ENCODE data around the gene PSMA1. TPM values are rescaled to one million over a fixed set of nuclear protein-coding genes. Genes with fewer than 3 reads are reported as not detected.

The PSMA1 gene
- total RNA-seq, 4 donors from 2014 or later: 100 to 148 (median 127) TPM

DNA sequence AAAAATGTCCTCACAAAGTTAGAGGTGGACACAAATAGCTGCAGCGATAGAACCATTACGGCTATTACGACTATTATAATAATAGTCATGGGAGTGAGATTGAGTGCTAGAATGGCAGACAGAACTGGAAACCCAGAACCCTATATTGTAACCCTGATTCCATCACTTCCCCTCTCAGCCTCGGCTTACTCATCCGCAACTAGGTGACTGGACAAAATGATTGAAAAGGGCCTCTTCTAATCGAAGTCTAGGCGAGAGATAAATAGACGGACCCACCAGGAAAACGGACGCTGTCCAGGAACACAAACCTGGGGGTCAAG is 629 bp downstream of the PSMA1 start:
- intact Hi-C loops (cut with DNase I): no loop called here
- Histone ChIP-seq H3K9me3 (no peaks in the 10 kb centered on the region), H3K27ac (peak overlapping the region; percentile 76 to 86 (median 83)), H3K27me3 (no peaks in the 10 kb centered on the region), H3K36me3 (peaks cover 13 to 27% of the 10 kb centered on the region in 2 donors), H3K4me3 (replicated peaks in 1 of 3) (peak overlapping the region; percentile 60 to 99 (median 97)), H3K4me1 (peaks cover 8 to 13% of the 10 kb centered on the region in 2 donors)
- WGBS, 2 donors: 1 to 2% methylated on average over 10 of the region's 10 CpGs
- no peak for TF ChIP-seq POLR2A (IDR thresholded peaks at IDR 0.05)
- TF ChIP-seq, protein P1, sequence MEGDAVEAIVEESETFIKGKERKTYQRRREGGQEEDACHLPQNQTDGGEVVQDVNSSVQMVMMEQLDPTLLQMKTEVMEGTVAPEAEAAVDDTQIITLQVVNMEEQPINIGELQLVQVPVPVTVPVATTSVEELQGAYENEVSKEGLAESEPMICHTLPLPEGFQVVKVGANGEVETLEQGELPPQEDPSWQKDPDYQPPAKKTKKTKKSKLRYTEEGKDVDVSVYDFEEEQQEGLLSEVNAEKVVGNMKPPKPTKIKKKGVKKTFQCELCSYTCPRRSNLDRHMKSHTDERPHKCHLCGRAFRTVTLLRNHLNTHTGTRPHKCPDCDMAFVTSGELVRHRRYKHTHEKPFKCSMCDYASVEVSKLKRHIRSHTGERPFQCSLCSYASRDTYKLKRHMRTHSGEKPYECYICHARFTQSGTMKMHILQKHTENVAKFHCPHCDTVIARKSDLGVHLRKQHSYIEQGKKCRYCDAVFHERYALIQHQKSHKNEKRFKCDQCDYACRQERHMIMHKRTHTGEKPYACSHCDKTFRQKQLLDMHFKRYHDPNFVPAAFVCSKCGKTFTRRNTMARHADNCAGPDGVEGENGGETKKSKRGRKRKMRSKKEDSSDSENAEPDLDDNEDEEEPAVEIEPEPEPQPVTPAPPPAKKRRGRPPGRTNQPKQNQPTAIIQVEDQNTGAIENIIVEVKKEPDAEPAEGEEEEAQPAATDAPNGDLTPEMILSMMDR (IDR thresholded peaks at IDR 0.05): no peak
- DNase-seq: no peak

DNA sequence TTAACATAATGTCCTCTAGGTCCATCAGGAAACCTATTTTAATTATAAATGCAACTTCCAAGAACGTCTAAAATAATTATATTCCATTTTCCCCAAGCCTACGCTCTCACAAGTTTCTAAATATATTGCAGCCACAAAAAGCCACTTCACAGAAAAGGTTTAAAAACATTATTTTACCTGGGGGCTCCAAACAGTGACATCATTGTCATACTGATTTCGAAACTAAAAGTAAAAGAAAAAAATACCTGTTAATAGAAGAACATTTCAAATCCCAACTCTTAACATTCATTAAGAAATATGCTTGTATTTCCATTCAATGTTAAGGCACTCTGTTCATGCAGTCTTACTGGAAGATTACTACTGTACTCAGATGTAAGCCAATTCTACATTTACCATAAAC is 1.4 kb downstream of the PSMA1 start:
- intact Hi-C loops (cut with DNase I): no loop called here
- TF ChIP-seq POLR2A (IDR thresholded peaks at IDR 0.05): no peak
- TF ChIP-seq, protein P1 (IDR thresholded peaks at IDR 0.05): no peak
- 79 to 89% methylated on average over 3 of the region's 3 CpGs for WGBS, 2 donors
- Histone ChIP-seq H3K9me3 (no peaks in the 10 kb centered on the region), H3K27me3 (no peaks in the 10 kb centered on the region), H3K4me3 (replicated peaks in 1 of 3) (peak overlapping the region in 2 of 3 donors; percentile 60 to 99), H3K36me3 (peaks cover 19 to 34% of the 10 kb centered on the region in 2 donors), H3K27ac (no peak overlapping the region), H3K4me1 (peaks cover 8 to 13% of the 10 kb centered on the region in 2 donors)
- no peak for DNase-seq

GRCh38 chr11:14513800-14514199 is 6.4 kb downstream of the PSMA1 start:
- intact Hi-C loops (cut with DNase I): no loop called here
- H3K27ac ChIP-seq: no peak overlapping the region
- H3K27me3 ChIP-seq: no peaks in the 10 kb centered on the region
- peaks cover 3 to 7% of the 10 kb centered on the region in 2 donors for H3K4me1 ChIP-seq
- H3K9me3 ChIP-seq: no peaks in the 10 kb centered on the region
- TF ChIP-seq, protein P1 (IDR thresholded peaks at IDR 0.05): no peak
- no peak for TF ChIP-seq POLR2A (IDR thresholded peaks at IDR 0.05)
- no peak overlapping the region for H3K4me3 ChIP-seq (replicated peaks in 1 of 3)
- 95% methylated on average over 4 of the region's 4 CpGs for WGBS, 2 donors
- no peak for DNase-seq
- H3K36me3 ChIP-seq: peaks cover 66 to 78% of the 10 kb centered on the region in 2 donors

- TF ChIP-seq, protein P1 (IDR thresholded peaks at IDR 0.05): no peak
- TF ChIP-seq POLR2A (IDR thresholded peaks at IDR 0.05): no peak
- H3K9me3 ChIP-seq: no peaks in the 10 kb centered on the region
- WGBS, 2 donors: 87 to 98% methylated on average over 3 of the region's 3 CpGs
- no peak for DNase-seq
- intact Hi-C loops (cut with DNase I): no loop called here
- H3K27ac ChIP-seq: no peak overlapping the region
- peaks cover 51 to 58% of the 10 kb centered on the region in 2 donors for H3K36me3 ChIP-seq
- H3K4me1 ChIP-seq: no peaks in the 10 kb centered on the region
- no peaks in the 10 kb centered on the region for H3K27me3 ChIP-seq
- no peak overlapping the region for H3K4me3 ChIP-seq (replicated peaks in 1 of 3)
Observed at GRCh38 chr11:14506532-14506931, 13.7 kb downstream of the PSMA1 start.

- peaks cover 23 to 34% of the 10 kb centered on the region in 2 donors for H3K36me3 ChIP-seq
- no peaks in the 10 kb centered on the region for H3K27me3 ChIP-seq
- intact Hi-C loops (cut with DNase I): no loop called here
- H3K4me3 ChIP-seq (replicated peaks in 1 of 3): no peak overlapping the region
- no peak overlapping the region for H3K27ac ChIP-seq
- no peaks in the 10 kb centered on the region for H3K9me3 ChIP-seq
- DNase-seq: no peak
- H3K4me1 ChIP-seq: peaks cover 4 to 5% of the 10 kb centered on the region in 2 donors
- TF ChIP-seq POLR2A (IDR thresholded peaks at IDR 0.05): no peak
- TF ChIP-seq, protein P1 (IDR thresholded peaks at IDR 0.05): no peak
- 87 to 95% methylated on average over 1 of the region's 1 CpG for WGBS, 2 donors
Observed at GRCh38 chr11:14503023-14503422, 17.2 kb downstream of the PSMA1 start.

Measured in thyroid gland (tissue), 4 donors.